GM19023 (cell line): ENCODE data around the gene ZNF653.

Source experiments
- ATAC-seq: cut with Tn5 transposase; IDR thresholded peaks from one replicate; pipeline ENCODE4 v1.9.1; 2021; ENCODE audit warnings: mild to moderate bottlenecking, moderate library complexity; ENCODE audit not compliant: unreplicated experiment

ZNF653 gene

DNA sequence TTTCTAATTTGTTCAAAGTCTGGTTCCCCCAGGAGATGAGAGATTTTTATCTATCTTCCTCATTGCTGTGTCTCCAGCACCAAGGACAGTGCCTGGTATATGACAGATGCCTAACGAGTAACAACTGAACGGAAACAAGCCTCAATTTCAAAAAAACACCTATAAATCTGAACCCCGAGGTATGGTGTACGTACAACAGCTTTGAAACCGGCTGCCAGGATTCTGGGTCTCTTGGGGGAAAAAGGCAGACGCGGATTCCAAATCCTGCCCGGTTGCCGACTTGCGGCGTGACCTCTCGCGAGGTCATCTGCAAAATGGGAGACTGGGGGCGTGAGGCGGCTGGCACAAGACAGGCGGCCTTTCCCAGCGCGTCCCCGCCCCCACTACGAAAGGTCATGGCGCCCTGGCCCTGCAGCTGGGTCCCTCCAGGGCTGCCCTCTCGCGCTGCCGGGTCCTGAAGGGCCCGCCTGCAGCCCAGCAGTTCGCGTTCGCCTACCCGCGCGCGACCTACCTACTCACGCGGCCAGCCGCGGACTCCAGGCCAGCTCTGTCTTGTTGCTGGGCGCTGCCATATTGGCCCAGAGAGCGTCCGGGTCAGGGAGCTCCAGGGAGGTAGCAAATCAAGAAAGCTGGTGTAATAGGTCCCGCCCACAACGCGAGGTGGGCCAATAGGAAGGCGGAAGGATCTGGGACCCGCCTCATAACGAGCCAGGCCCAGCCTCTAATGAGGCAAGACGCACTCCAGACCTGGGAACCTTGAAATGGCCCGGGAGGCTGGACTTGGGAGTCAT is 23.1 kb upstream of the ZNF653 start, which contains the start of gene ECSIT:
Gene ECSIT (minus strand): TSS at position 584 of the 791 bp plus-strand sequence. CDS start 9,964 bp downstream, outside the sequence.
- ATAC-seq, result peak; percentile 97

- no peak for ATAC-seq
These were observed 13.5 kb upstream of the ZNF653 start for GRCh38 chr19:11519138-11519537.

DNA sequence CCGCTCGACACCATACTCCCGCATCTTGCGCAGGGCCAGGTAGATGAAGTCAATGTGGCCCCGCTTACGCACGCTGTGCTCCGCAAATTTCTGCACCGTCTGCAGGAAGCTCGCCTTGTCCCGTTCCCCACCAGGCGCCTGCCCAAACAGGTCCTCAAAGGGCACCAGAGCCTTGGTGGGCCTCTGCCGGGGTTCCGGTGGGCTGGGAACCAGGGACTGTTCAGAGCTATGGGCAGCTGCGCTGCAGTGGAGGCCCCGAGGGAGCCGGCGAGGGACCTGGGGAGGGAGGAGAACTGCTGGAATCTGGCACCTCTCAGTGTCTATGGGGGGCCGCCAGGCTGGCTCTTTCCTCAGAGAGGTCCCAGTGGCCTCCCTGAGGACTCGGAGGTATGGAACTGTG is 8.3 kb upstream of the ZNF653 start:
- no peak for ATAC-seq

- no peak for ATAC-seq
These were observed 4.8 kb upstream of the ZNF653 start for GRCh38 chr19:11510444-11510843.

- ATAC-seq, result no peak
These were observed 1.9 kb upstream of the ZNF653 start for GRCh38 chr19:11507370-11508078.

DNA sequence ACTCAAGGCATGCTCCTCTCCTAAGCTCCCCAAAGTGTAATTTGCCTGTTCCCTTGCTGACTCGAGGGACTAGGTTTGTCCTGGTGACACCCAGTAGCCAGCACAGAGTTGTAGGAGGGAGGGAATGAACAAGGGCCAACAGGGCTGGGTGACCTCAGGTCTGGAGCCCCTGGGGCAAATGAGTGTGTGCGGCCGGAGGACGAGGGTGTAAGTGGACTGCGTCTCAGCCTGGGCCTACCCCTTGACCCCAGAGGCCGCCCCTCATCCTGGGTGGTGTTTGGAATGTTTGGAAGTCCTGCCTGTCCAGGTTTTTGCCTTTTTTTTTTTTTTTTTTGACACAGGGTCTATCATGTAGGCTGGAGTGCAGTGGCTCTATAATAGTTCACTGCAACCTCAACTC is 1.3 kb upstream of the ZNF653 start:
- no peak for ATAC-seq

DNA sequence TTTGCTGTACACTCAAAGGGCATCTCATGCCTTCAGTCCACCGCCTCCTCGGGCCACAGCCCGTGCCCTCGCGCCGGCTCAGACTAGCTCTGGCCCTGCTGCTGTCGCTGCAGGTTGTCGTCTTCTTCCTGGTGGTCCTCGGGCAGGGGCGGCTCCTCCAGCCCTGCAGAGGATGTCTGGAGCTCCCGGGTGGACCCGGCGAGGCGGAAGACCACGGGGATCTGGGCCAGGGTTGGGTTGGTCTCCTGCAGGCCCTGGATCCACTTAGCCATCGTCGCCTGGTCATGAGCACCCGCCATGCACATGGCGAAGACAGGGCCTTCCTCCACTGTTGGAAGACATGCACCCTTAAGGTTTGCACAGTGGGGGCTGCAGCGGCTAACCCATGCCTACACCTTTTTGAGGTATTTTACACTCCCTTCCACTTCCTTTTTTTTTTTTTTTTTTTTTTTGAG is 489 bp upstream of the ZNF653 start:
- no peak for ATAC-seq

DNA sequence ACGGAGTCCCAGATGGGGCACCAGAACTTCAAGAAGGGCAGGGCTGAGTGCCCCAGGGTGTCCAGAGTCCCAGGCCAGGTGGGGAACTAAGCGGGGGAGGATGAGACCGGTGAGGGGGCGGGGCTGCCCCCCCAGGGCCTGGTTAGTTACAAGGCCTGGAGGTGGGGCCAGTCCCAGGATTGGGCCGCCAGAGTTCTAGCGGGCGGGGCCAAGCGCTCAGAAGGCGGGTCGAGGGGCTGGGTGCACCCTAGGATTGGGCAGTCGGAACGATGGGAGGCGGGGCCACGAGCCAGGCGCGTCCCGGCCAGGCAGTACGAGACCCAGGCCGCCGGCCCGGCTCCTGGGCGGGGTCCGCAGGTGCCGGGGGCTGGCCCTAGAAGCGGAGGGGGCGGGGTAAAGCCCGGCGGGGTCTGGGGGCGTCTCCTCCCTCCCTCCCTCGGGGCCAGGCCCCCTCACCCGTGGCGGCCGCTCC is 571 bp downstream of the ZNF653 start:
- ATAC-seq, result peak; percentile 91

- no peak for ATAC-seq
These were observed 1.1 kb downstream of the ZNF653 start for GRCh38 chr19:11504502-11505031.

DNA sequence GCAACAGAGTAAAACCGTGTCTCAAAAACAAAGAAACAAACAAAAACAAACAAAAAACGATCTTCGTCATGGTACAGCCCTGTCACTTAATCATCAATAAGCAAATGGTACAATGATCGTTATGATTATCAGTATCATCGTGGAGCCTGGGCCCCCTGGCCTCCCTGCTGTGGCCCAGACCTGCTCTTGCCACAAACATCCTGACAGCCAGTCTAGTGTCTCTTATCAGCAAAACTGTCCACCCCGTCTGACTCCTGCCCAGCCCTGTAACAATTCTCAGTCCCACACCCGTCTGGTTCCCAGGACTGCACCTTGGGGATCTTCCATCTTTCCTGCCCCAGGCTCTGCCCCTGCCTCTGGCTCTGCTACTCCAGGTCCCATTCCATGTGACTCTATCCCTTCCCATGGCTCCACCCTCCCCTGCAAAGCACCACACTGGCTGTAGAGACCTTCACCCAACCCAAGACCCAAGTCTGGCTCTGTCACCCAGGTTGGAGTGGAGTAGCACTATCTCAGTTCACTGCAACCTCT is 5.7 kb downstream of the ZNF653 start:
- ATAC-seq, result no peak

- ATAC-seq, result no peak
These were observed 6.4 kb downstream of the ZNF653 start for GRCh38 chr19:11499220-11499726.

- no peak for ATAC-seq
These were observed 9.1 kb downstream of the ZNF653 start for GRCh38 chr19:11496391-11497163.

- ATAC-seq, result no peak
These were observed 9.8 kb downstream of the ZNF653 start for GRCh38 chr19:11495885-11496284.

GRCh38 chr19:11495481-11495880 is 10.2 kb downstream of the ZNF653 start:
- no peak for ATAC-seq

DNA sequence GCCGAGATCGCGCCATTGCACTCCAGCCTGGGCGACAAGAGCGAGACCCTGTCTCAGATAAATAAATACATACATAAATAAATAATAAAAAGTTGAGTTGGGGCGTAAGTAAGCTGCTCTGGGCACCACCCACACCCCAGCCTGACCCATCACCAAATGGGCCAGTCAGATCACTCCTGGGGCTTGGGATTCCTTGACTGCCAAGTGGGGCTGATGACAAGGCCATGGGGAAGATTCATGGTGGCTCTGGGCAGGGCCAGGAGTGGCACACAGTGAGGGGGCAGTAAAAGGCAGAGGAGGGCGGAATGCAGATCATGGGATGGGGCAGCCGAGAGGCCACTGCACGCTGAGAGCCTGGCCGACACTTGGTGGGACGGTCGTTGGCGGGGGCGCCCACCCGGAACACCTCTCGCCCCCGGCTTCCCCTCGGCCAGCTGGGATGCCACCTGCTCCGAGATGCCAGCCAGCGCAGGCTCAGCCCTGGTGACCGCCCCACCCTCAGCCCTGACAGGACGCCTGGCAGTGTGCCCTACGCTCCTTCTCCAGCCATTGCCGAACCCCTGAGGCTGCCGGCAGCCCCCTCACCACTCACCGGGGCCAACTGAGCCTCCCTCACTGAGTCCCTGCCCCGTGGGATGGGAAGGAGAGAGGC is 10.9 kb downstream of the ZNF653 start:
- no peak for ATAC-seq

DNA sequence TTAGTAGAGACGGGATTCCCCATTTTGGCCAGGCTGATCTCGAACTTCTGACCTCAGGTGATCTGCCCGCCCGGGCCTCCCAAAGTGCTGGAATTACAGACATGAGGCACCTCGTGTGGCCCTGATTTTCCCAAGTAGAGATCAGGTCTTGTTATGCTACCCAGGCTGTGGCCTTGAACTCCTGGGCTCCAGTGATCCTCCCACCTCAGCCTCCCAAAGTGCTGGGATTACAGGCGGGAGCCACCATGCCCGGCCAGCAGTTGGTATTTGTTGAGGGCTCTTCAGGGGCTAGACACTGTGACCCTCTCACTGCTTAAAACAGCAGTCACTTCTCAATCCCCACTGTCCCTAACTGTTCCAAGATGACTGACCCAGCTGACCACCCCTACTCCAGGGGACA is 16.3 kb downstream of the ZNF653 start:
- ATAC-seq, result no peak

GRCh38 chr19:11486661-11487503 is 18.8 kb downstream of the ZNF653 start:
- ATAC-seq, result no peak

- ATAC-seq, result no peak
These were observed 20.3 kb downstream of the ZNF653 start for GRCh38 chr19:11485245-11485837.
